Activated CD8-positive, alpha-beta T cell treated with anti-CD3 and anti-CD28 coated beads for 36 hours (primary cell): ENCODE measurements around the gene C1QTNF4. TPM values are rescaled to one million over a fixed set of nuclear protein-coding genes. Genes with fewer than 3 reads are reported as not detected.

Source experiments
- ATAC-seq: fragments of 200-7000 bp; cut with Tn5 transposase; one replicate; pipeline ENCODE4 v1.10.0; 2021; ENCODE audit warnings: mild to moderate bottlenecking, moderate library complexity
- CTCF ChIA-PET: fragments of 350-600 bp; sonication (Branson Sonifier 250); formaldehyde crosslinking; loops from one replicate; lab custom pipeline; 2021; ENCODE audit warnings: antibody characterized with exemption; lab: Charles Lee
- POLR2A ChIA-PET: fragments of 350-600 bp; sonication (Branson Sonifier 250); formaldehyde crosslinking; loops from one replicate; lab custom pipeline; 2021; ENCODE audit warnings: antibody characterized with exemption; lab: Charles Lee
- DNase-seq: peaks from one replicate; pipeline ENCODE4 v3.0.0-alpha.2; 2020
- H3K27ac Mint-ChIP-seq: one replicate; pipeline ENCODE4 v1.8.0; 2021; ENCODE audit warnings: mild to moderate bottlenecking, mixed read lengths
- H3K27me3 Mint-ChIP-seq: one replicate; pipeline ENCODE4 v1.8.0; 2021; ENCODE audit warnings: mixed read lengths
- H3K36me3 Mint-ChIP-seq: one replicate; pipeline ENCODE4 v1.8.0; 2021; ENCODE audit warnings: low read depth, mixed read lengths
- H3K4me1 Mint-ChIP-seq: one replicate; pipeline ENCODE4 v1.8.0; 2021; ENCODE audit warnings: low read depth, mixed read lengths
- H3K4me3 Mint-ChIP-seq: one replicate; pipeline ENCODE4 v1.8.0; 2021; ENCODE audit warnings: mild to moderate bottlenecking, moderate library complexity, mixed read lengths
- H3K9me3 Mint-ChIP-seq: one replicate; pipeline ENCODE4 v1.8.0; 2021; ENCODE audit warnings: mixed read lengths
- intact Hi-C: fragments of 100-400 bp; cut with micrococcal nuclease; formaldehyde crosslinking; loops from one replicate; pipeline ENCODE4 v1.10.0; 2022
- total RNA-seq, 2 experiments: library from RNA; stranded (reverse); gene quantifications; one replicate each; pipeline ENCODE4 v1.2.3, GENCODE V29; 2021
- TF ChIP-seq, protein P1 (sequence below): fragments of 200-600 bp; IDR thresholded peaks from one replicate; pipeline ENCODE4 v1.8.0; 2022; ENCODE audit warnings: antibody characterized with exemption, mild to moderate bottlenecking

Gene C1QTNF4
- total RNA-seq, 2 experiments from 2014 or later, result 0.18 TPM; not detected in 1

DNA sequence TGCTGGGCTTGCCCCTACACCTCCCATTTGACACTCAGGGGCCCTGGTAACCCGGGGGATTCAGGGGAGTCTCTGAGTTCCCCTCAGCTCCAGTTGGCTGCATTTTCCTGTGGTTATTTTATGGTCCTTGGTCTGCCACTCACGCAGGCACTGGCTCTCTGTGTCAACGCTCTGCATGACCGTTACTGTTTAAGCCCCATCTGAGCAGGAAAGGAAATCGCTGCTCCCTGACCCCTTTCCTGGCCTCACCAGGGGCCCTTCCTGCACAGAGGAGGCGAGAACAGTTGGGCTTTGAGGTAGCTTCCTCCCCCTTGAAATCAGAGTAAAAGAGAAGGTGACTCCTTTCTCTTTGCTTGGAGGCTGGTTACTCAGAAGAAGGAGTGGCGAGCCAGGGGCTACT is 2.4 kb downstream of the C1QTNF4 start:
- H3K27me3 Mint-ChIP-seq, result peaks cover 29% of the 10 kb centered on the region
- peaks cover 5% of the 10 kb centered on the region for H3K4me1 Mint-ChIP-seq
- POLR2A ChIA-PET, result interaction anchor here (1.5 kb wide), 1 partner anchor 10 kb away, joined by 3 read pairs; no protein-coding TSS in a partner anchor
- TF ChIP-seq, protein P1, sequence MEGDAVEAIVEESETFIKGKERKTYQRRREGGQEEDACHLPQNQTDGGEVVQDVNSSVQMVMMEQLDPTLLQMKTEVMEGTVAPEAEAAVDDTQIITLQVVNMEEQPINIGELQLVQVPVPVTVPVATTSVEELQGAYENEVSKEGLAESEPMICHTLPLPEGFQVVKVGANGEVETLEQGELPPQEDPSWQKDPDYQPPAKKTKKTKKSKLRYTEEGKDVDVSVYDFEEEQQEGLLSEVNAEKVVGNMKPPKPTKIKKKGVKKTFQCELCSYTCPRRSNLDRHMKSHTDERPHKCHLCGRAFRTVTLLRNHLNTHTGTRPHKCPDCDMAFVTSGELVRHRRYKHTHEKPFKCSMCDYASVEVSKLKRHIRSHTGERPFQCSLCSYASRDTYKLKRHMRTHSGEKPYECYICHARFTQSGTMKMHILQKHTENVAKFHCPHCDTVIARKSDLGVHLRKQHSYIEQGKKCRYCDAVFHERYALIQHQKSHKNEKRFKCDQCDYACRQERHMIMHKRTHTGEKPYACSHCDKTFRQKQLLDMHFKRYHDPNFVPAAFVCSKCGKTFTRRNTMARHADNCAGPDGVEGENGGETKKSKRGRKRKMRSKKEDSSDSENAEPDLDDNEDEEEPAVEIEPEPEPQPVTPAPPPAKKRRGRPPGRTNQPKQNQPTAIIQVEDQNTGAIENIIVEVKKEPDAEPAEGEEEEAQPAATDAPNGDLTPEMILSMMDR, result no peak
- H3K9me3 Mint-ChIP-seq, result no peaks in the 10 kb centered on the region
- ATAC-seq, result peak; percentile 50
- CTCF ChIA-PET, result interaction anchor here (1.3 kb wide), 1 partner anchor 10 kb away, joined by 3 read pairs; no protein-coding TSS in a partner anchor
- no peaks in the 10 kb centered on the region for H3K36me3 Mint-ChIP-seq
- H3K27ac Mint-ChIP-seq, result no peak overlapping the region
- no peak overlapping the region for H3K4me3 Mint-ChIP-seq
- intact Hi-C loops, result no loop called here
- DNase-seq, result no peak

DNA sequence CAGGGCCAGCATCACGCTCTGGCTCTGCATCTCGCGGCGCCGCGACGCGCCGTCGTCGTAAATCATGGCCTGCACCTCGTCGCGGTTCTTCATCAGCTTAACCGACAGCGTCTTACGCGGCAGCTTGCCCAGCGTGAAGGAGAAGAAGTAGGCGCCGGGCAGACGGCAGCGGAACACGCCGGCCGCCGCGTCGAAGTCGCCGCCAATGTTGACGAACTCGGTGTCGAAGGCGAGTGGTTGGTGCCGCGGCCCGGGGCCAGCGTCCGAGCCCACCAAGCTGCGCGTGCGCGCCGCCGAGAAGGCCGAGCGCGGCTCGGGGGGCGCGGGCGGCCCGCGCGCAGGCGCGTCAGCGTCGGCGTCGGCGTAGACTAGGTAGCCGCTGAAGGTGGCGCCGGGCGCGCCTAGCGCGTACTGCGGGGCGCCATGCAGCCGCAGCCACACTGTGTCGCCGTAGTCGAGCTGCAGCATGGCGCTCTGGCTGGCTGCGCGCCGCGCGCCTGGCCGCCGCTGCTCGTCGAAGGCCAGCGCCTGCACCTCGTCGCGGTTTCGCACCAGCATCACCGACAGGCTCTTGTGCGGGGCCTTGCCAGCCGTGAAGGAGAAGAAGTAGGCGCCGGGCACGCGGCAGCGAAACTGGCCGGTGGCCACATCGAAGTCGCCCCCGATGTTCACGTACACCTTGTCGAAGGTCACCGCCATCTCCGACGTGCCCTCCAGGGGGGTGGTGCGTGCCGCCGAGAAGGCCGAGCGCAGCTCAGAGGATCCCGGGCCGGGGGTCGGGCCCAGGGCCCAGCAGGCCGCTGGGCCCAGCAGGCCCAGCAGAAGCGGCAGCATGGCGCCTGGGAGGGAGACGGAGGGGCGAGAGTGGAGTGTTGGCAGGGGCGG is 4.0 kb downstream of the C1QTNF4 start:
- Mint-ChIP-seq H3K36me3 (no peaks in the 10 kb centered on the region), H3K4me3 (no peak overlapping the region), H3K27me3 (peaks cover 25% of the 10 kb centered on the region), H3K4me1 (peaks cover 5% of the 10 kb centered on the region), H3K27ac (no peak overlapping the region), H3K9me3 (no peaks in the 10 kb centered on the region)
- intact Hi-C loops, result no loop called here
- no peak for DNase-seq
- TF ChIP-seq, protein P1, result no peak
- ChIA-PET CTCF (no interaction called here), POLR2A (no interaction called here)
- ATAC-seq, result no peak

DNA sequence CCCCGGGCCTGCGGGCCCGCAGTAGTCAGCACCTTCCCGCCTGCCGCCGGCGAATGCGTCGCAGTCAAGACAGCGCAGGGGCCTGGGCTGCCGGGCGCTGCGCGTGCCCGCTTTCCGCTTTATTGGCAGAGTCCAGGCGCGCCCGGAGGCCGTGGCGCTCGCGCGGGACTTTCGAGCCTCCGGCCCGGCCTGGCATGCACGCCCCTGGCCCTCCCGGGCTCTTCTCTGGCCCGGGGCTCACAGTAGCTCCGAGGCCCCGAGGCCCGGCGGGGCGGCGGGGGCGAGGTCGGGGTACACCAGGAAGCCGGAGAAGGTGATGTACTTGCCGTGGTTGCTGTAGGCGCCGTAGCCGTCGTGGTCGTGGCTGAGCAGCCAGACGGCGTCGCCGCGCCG is 4.6 kb downstream of the C1QTNF4 start:
- ATAC-seq (no peak), DNase-seq (no peak)
- ChIA-PET CTCF (no interaction called here), POLR2A (no interaction called here)
- no peak overlapping the region for H3K27ac Mint-ChIP-seq
- TF ChIP-seq, protein P1, result no peak
- H3K4me1 Mint-ChIP-seq, result peaks cover 5% of the 10 kb centered on the region
- no peaks in the 10 kb centered on the region for H3K9me3 Mint-ChIP-seq
- peaks cover 22% of the 10 kb centered on the region for H3K27me3 Mint-ChIP-seq
- no peaks in the 10 kb centered on the region for H3K36me3 Mint-ChIP-seq
- H3K4me3 Mint-ChIP-seq, result no peak overlapping the region
- intact Hi-C loops, result no loop called here

DNA sequence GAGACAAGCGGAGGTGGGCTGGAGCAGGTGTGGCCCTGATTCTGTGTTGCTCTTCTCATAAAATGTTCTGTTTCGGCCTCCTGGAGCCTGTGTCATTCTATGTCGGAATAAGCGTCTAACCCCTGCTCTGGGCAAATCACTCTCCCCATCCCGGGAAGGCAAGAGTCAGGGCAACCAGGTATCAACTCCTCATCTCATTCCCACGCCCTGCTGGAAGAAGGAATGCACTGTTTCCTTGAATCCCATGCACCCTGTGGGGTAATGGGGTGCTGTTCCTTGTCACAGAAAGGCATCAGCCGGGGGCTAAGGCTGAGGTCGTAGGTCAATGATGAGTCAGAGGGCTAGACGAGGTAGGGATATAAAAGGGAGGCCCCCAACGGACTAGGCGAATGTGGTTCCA is 5.1 kb downstream of the C1QTNF4 start:
- TF ChIP-seq, protein P1, result no peak
- Mint-ChIP-seq H3K9me3 (no peaks in the 10 kb centered on the region), H3K4me1 (peaks cover 5% of the 10 kb centered on the region), H3K27ac (no peak overlapping the region), H3K36me3 (peaks cover 3% of the 10 kb centered on the region), H3K27me3 (peaks cover 19% of the 10 kb centered on the region), H3K4me3 (no peak overlapping the region)
- DNase-seq (no peak), ATAC-seq (no peak)
- intact Hi-C loops, result no loop called here
- POLR2A ChIA-PET, result no interaction called here
- CTCF ChIA-PET, result no interaction called here

DNA sequence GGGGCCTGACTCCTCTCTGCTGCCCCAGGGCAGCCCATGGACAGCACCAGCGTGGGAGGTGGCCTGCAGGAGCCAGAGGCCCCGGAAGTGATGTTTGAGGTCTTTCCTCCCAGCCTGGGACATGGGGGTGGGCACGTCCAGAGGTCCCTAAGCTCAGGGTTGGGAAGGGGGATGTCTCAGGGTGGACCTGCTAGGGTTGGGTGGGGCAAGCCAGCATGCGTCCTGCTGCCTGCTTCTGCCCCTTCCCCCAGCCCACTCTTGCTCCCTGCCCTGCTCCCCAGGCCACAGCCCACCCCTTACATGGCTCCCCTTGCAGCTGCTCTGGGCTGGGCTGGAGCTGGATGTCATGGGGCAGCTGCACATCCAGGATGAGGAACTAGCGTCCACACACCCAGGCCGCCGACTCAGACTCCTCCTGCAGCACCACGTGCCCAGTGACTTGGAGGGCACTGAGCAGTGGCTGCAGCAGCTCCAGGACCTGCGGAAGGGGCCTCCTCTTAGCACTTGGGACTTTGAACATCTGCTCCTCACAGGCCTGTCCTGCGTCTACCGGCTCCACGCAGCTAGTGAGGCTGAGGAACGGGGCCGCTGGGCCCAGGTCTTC is 6.4 kb downstream of the C1QTNF4 start:
- ChIA-PET CTCF (no interaction called here), POLR2A (no interaction called here)
- H3K27me3 Mint-ChIP-seq, result peaks cover 8% of the 10 kb centered on the region
- no peak overlapping the region for H3K27ac Mint-ChIP-seq
- H3K4me3 Mint-ChIP-seq, result no peak overlapping the region
- H3K9me3 Mint-ChIP-seq, result no peaks in the 10 kb centered on the region
- peaks cover 5% of the 10 kb centered on the region for H3K4me1 Mint-ChIP-seq
- TF ChIP-seq, protein P1, result no peak
- DNase-seq (no peak), ATAC-seq (no peak)
- H3K36me3 Mint-ChIP-seq, result peaks cover 12% of the 10 kb centered on the region
- intact Hi-C loops, result no loop called here
